IPS-18c (cell line): ENCODE results near the gene ADARB1.

Experiments
- H3K4me3 ChIP-seq: 2 replicates; pipeline ENCODE4 v1.7.0; 2013; ENCODE audit warnings: low read depth, mild to moderate bottlenecking, low read length, moderate library complexity; ENCODE audit not compliant: insufficient read depth
- H3K9me3 ChIP-seq: one replicate; pipeline ENCODE4 v1.6.1; 2013; ENCODE audit warnings: mild to moderate bottlenecking, low read length, moderate library complexity; ENCODE audit not compliant: control insufficient read depth, insufficient read depth

The ADARB1 gene

GRCh38 chr21:45203983-45204382 is 129.6 kb downstream of the ADARB1 start:
- no peaks in the 10 kb centered on the region for H3K9me3 ChIP-seq
- no peak overlapping the region for H3K4me3 ChIP-seq

GRCh38 chr21:45204395-45204794 is 130.0 kb downstream of the ADARB1 start:
- H3K9me3 ChIP-seq, result no peaks in the 10 kb centered on the region
- no peak overlapping the region for H3K4me3 ChIP-seq

- Histone ChIP-seq H3K9me3 (no peaks in the 10 kb centered on the region), H3K4me3 (no peak overlapping the region)
These were observed 133.7 kb downstream of the ADARB1 start for GRCh38 chr21:45207839-45208626.

- no peak overlapping the region for H3K4me3 ChIP-seq
- no peaks in the 10 kb centered on the region for H3K9me3 ChIP-seq
These were observed 134.2 kb downstream of the ADARB1 start for GRCh38 chr21:45208627-45208951.

- H3K9me3 ChIP-seq, result no peaks in the 10 kb centered on the region
- H3K4me3 ChIP-seq, result no peak overlapping the region
These were observed 134.7 kb downstream of the ADARB1 start for GRCh38 chr21:45209046-45209445.

GRCh38 chr21:45209685-45210284 is 135.4 kb downstream of the ADARB1 start:
- no peak overlapping the region for H3K4me3 ChIP-seq
- H3K9me3 ChIP-seq, result no peaks in the 10 kb centered on the region

GRCh38 chr21:45210461-45210983 is 136.1 kb downstream of the ADARB1 start:
- H3K4me3 ChIP-seq, result no peak overlapping the region
- H3K9me3 ChIP-seq, result no peaks in the 10 kb centered on the region

GRCh38 chr21:45211661-45212060 is 137.3 kb downstream of the ADARB1 start:
- no peaks in the 10 kb centered on the region for H3K9me3 ChIP-seq
- no peak overlapping the region for H3K4me3 ChIP-seq

GRCh38 chr21:45213392-45213791 is 139.0 kb downstream of the ADARB1 start:
- Histone ChIP-seq H3K9me3 (no peaks in the 10 kb centered on the region), H3K4me3 (no peak overlapping the region)

- Histone ChIP-seq H3K9me3 (no peaks in the 10 kb centered on the region), H3K4me3 (no peak overlapping the region)
These were observed 140.8 kb downstream of the ADARB1 start for GRCh38 chr21:45215213-45215612.

- no peaks in the 10 kb centered on the region for H3K9me3 ChIP-seq
- H3K4me3 ChIP-seq, result no peak overlapping the region
These were observed 142.6 kb downstream of the ADARB1 start for GRCh38 chr21:45217010-45217409.

- Histone ChIP-seq H3K9me3 (no peaks in the 10 kb centered on the region), H3K4me3 (no peak overlapping the region)
These were observed 145.1 kb downstream of the ADARB1 start for GRCh38 chr21:45219517-45219916.

GRCh38 chr21:45220071-45220481 is 145.7 kb downstream of the ADARB1 start:
- no peak overlapping the region for H3K4me3 ChIP-seq
- H3K9me3 ChIP-seq, result no peaks in the 10 kb centered on the region

- no peak overlapping the region for H3K4me3 ChIP-seq
These were observed 146.5 kb downstream of the ADARB1 start for GRCh38 chr21:45220714-45221490.

GRCh38 chr21:45222001-45222400 is 147.6 kb downstream of the ADARB1 start:
- Histone ChIP-seq H3K4me3 (no peak overlapping the region), H3K9me3 (no peaks in the 10 kb centered on the region)

More at GRCh38 chr21:45220714-45221490, 146.5 kb downstream of the ADARB1 start:
- H3K9me3 ChIP-seq, result no peaks in the 10 kb centered on the region

GRCh38 chr21:45223236-45224185 is 149.1 kb downstream of the ADARB1 start:
- no peak overlapping the region for H3K4me3 ChIP-seq

More at GRCh38 chr21:45223236-45224185, 149.1 kb downstream of the ADARB1 start:
- H3K9me3 ChIP-seq, result no peaks in the 10 kb centered on the region
